Myocyte (in vitro differentiated cells): ENCODE data around the gene ECM1. TPM values are rescaled to one million over a fixed set of nuclear protein-coding genes. Genes with fewer than 3 reads are reported as not detected.
A peak's percentile ranks its signal among the peaks of the same experiment; 100 is the strongest.

Experiments used
- DNase-seq: peaks from one replicate; pipeline ENCODE4 v3.0.0-alpha.2; 2012; ENCODE audit warnings: low read depth
- microRNA-seq: library from miRNA; unstranded; fragments of <30 nt; microRNA quantifications from one replicate; pipeline ENCODE4, GENCODE V29; 2016
- total RNA-seq: library from RNA; depleted of rRNA; stranded (reverse); fragments of >200 nt; gene quantifications from 2 replicates; pipeline ENCODE4 v1.2.3, GENCODE V29; 2014

The ECM1 gene
- total RNA-seq, 1 donor from 2014 or later: 33.6 TPM

GRCh38 chr1:150557065-150557600 lies 49.2 kb downstream of the ECM1 start:
- DNase-seq: no peak

GRCh38 chr1:150557813-150558212 lies 49.9 kb downstream of the ECM1 start:
- no peak for DNase-seq

- DNase-seq: no peak
Observed at GRCh38 chr1:150558303-150558704, 50.4 kb downstream of the ECM1 start.

- no peak for DNase-seq
Observed at GRCh38 chr1:150558761-150559655, 51.1 kb downstream of the ECM1 start.

DNA sequence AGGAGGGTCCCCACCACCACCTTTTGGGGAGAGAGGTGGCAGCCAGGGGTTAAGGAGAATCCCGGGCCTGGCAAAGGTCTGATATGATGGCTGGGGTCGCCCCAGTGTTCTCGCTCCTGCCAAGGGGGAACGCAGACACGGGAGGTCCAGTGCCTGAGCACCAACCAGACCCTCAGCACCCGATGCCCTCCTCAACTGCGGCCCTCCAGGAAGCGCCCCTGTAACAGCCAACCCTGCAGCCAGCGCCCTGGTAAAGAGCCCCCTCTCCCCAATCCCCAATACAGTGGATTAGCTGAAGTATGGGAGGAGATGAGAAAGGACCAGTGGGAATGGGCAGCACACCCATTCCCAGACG lies 51.7 kb downstream of the ECM1 start:
- no peak for DNase-seq

- DNase-seq: peak; percentile 79
Observed at GRCh38 chr1:150560011-150560438, 52.1 kb downstream of the ECM1 start.

DNA sequence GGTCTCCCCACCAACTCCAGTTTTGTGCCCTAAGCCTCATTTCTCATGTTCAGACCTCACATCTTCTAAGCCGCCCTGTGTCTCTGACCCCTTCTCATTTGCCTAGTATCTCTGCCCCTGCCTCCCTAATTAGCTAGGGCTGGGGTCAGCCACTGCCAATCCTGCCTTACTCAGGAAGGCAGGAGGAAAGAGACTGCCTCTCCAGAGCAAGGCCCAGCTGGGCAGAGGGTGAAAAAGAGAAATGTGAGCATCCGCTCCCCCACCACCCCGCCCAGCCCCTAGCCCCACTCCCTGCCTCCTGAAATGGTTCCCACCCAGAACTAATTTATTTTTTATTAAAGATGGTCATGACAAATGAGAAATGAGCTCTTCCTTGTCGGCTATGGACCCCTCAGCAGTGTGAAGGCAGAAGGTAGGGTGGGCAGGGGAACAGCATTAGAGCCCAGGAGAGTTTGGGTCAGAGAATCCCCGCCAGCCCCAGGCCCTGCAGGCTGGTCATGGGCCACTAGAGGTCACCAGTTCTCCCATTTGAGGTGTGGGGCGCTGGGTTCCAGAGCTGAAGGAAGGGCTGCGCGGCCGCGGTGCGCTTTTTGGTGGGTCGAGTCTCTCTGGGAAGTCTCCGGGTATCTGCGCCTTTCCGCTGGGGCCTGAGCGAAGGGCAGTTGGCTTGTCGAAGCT lies 52.8 kb downstream of the ECM1 start:
- peak; percentile 93 for DNase-seq

DNA sequence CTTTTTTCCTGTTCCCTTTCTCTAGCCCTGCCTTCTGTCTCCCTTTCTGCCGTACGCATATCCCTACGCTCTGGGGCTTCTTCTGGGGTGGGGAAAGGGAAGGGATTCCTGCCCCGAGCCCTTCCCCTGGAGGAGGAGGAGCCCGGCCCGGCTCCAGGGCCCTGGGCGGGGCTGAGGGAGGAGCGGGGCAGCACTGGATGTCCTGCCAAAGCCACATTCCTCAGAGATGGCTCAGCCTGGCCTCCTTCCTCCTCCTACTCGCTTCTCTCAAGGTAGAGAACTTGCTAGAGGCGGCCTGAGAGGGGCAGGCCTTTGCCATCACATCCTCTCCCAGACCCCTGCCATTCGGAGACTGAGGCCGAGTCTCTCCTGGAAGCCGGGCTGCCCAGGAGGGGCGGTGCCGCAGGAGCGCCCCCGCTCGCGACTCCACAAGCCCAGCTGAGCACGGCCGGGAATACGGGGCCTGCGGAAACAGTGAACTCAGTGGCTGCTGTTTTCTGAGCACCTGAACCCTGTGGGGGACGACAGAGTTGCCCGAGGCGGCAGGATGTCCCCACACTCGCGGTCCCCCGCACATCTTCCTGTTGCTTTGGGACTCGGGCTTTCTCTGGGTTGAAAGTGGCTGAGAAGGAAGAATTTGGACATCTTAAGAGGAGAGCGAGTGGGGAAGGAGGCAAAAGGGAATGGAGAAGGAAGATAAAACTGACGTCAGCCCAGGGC lies 53.5 kb downstream of the ECM1 start:
- peak; percentile 98 for DNase-seq

DNA sequence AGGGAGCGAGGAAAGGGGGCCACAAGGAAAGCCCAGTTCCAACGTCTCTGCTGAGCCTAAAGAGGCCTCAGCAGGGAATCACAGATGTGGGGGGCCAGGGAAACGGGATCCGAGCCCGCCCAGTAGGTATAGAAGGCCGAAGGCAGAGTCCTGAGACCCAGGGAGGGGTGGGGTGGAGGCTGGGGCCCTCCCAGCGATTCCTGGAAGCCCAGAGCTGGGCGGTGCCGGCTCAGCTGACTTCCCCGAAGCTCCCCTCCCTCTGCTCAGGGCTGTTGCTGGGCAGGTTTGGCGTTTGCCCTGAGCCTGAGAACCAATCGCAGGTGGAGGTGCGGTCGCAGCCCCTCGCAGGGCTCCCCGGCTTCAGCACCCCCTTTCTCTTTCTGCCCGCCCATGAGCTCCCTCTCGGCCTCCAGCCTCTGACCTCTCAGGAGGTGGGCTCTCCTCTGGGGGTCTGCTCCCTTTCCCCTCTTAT lies 54.1 kb downstream of the ECM1 start:
- peak; percentile 93 for DNase-seq

DNA sequence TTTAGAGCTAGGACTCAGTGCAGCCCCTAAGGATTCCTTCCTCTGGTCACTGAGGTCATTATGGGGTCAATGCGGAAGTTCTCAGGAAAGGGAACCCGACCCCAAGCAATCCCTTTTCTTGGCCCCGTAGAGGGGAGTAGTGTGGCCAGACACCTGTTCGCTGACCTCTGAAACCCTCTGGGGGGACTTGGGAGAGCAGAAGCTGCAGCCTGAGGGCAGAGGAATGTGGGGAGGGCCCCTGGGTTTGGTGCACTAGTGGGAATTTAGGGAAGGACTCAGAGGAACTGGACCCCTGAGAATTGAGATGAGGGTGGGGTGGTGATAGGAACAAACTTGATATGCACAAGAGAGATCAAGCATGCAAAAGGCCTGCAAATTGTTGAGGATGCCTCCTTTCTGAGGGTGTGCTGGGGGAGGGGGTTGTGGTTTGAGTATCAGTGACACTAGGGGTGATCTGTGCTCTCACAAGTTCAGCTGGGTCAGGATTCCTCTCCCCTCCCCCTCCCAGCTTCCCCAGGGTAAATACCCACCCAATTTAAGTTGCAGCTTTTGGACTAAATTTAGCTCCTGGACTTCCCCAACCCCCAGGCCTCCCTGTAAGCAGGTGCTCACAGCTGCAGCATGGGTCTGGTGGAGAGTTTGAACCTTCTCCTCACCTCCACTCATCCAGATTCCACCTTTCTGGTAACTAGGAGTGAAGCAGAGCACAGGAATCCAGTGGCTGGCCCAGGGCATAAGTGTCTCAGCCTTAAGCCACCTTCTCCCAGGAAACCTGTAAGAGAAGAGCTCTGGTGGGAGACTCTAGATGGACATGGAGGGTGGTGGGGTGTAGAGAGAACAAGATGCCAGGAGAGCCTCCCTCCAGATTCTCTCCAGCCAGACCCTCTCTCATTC lies 54.8 kb downstream of the ECM1 start:
- DNase-seq: peak; percentile 78

Small RNA genes lying within 50 kb of the gene (microRNA-seq; reads per million reads assigned to microRNA genes)
- gene MIR4257 (not detected), gene MIR6878 (not detected)

Other genes with a start within 250 kb of the ECM1 start
- 77.3 and 93.7 TPM in 2 replicates for gene APH1A, start 239.1 kb upstream of the ECM1 start, total RNA-seq
- gene C1orf54, start 235.3 kb upstream of the ECM1 start, total RNA-seq: 3.2 and 3.7 TPM in 2 replicates
- 2.0 and 2.5 TPM in 2 replicates for gene CIART, start 225.6 kb upstream of the ECM1 start, total RNA-seq
- 50.8 and 56.9 TPM in 2 replicates for gene MRPS21, start 214.2 kb upstream of the ECM1 start, total RNA-seq
- 24.1 and 30.9 TPM in 2 replicates for gene PRPF3, start 186.6 kb upstream of the ECM1 start, total RNA-seq
- 12.8 and 13.5 TPM in 2 replicates for gene RPRD2, start 144.0 kb upstream of the ECM1 start, total RNA-seq
- 17.7 and 19.2 TPM in 2 replicates for gene TARS2, start 20.7 kb upstream of the ECM1 start, total RNA-seq
- not detected in 2 replicates for gene FALEC, start 7.6 kb downstream of the ECM1 start, total RNA-seq
- gene ADAMTSL4, start 41.3 kb downstream of the ECM1 start, total RNA-seq: 10.9 and 16.2 TPM in 2 replicates
- gene MCL1, start 71.5 kb downstream of the ECM1 start, total RNA-seq: 162 and 186 TPM in 2 replicates
- gene ENSA, start 121.5 kb downstream of the ECM1 start, total RNA-seq: 86.7 and 116 TPM in 2 replicates
- gene GOLPH3L, start 189.0 kb downstream of the ECM1 start, total RNA-seq: 12.1 and 13.1 TPM in 2 replicates
- not detected in 2 replicates for gene HORMAD1, start 212.8 kb downstream of the ECM1 start, total RNA-seq